Kidney (tissue), 14 donors: ENCODE results near the gene PIK3AP1. TPM values are rescaled to one million over a fixed set of nuclear protein-coding genes. Genes with fewer than 3 reads are reported as not detected.

Experiments used
- DNase-seq, 5 donors: peaks; one replicate each; pipeline ENCODE4 v3.0.0-alpha.2; 2013 to 2020
- FAIRE-seq: peaks from 2 replicates; lab custom pipeline; 2012; peaks lifted over from hg19 to GRCh38; lab: Jason Lieb, UNC
- H3K27ac ChIP-seq, 2 donors: one replicate each; pipeline ENCODE4 v1.7.0; 2013; ENCODE audit warnings: low read depth in 2 of 2, low read length in 2 of 2, inconsistent platforms in 1 of 2
- H3K27me3 ChIP-seq: one replicate; pipeline ENCODE4 v1.7.1; 2013; ENCODE audit warnings: low read length, inconsistent platforms; ENCODE audit not compliant: control insufficient read depth, insufficient read depth
- H3K36me3 ChIP-seq, 3 donors: one replicate each; pipeline versions ENCODE4 v1.7.0 to v1.7.1; 2013; ENCODE audit warnings: low read length in 3 of 3, control low read depth in 1 of 3, inconsistent platforms in 1 of 3; ENCODE audit not compliant: insufficient read depth in 3 of 3, control insufficient read depth in 2 of 3
- H3K4me1 ChIP-seq, 3 donors: one replicate each; pipeline versions ENCODE4 v1.7.0 to v1.7.1; 2013; ENCODE audit warnings: low read length in 3 of 3, inconsistent platforms in 1 of 3, low read depth in 1 of 3; ENCODE audit not compliant: control insufficient read depth in 2 of 3, insufficient read depth in 2 of 3
- H3K4me3 ChIP-seq, 3 donors: one replicate each; pipeline versions ENCODE4 v1.7.0 to v1.8.1; 2013; ENCODE audit warnings: low read length in 3 of 3, control low read depth in 1 of 3, inconsistent platforms in 1 of 3
- H3K9ac ChIP-seq, 3 donors: one replicate each; pipeline versions ENCODE4 v1.7.0 to v1.7.1; 2013; ENCODE audit warnings: low read length in 3 of 3, control low read depth in 1 of 3, inconsistent platforms in 1 of 3
- H3K9me3 ChIP-seq, 3 donors: one replicate each; pipeline versions ENCODE4 v1.7.0 to v1.7.1; 2013; ENCODE audit warnings: low read length in 3 of 3, control low read depth in 1 of 3, inconsistent platforms in 1 of 3; ENCODE audit not compliant: control insufficient read depth in 2 of 3, insufficient read depth in 1 of 3
- intact Hi-C: fragments of 100-400 bp; cut with DNase I; formaldehyde crosslinking; loops from one replicate; pipeline ENCODE4 v1.11.1; 2022
- polyA plus RNA-seq: library from polyadenylated mRNA; stranded (reverse); fragments of 350-450 nt; fragmentation: Illumina TruSeq; extraction: RNeasy Lipid Tissue Mini Kit (QIAGEN cat#74804); gene quantifications from one replicate; pipeline ENCODE4 v1.2.3, GENCODE V29; 2014; ENCODE audit warnings: low read depth, low replicate concordance; ENCODE audit not compliant: insufficient read depth
- total RNA-seq: library from RNA; stranded (reverse); fragmentation: NEBNext Ultra II Directional; extraction: Animal tissue kit (Norgen Biotek cat#: 25700); gene quantifications from one replicate; pipeline ENCODE4 v1.2.1, GENCODE V29; 2021
- TF ChIP-seq, protein P1 (sequence below): IDR thresholded peaks from 3 replicates; pipeline ENCODE4 v1.5.1; 2012; ENCODE audit warnings: mild to moderate bottlenecking, moderate library complexity, borderline replicate concordance; ENCODE audit not compliant: insufficient read depth; ENCODE audit errors: extremely low read depth
- donor health status: control.
- donor health status: control.
- donor health status: control.
- donor health status: control.
- donor health status: control.
- donor health status: DM: yes; HTN: yes; CAD: no.
- donor health status: Normal renal cell carcinoma (clear cell type).

PIK3AP1 gene
- total and polyA plus RNA-seq, 2 donors from 2014 or later = 6.5 to 28.4 TPM

- Histone ChIP-seq H3K9me3 (no peaks in the 10 kb centered on the region), H3K4me3 (no peak overlapping the region), H3K4me1 (no peaks in the 10 kb centered on the region), H3K9ac (no peak overlapping the region), H3K27me3 (no peaks in the 10 kb centered on the region), H3K27ac (no peak overlapping the region), H3K36me3 (no peaks in the 10 kb centered on the region)
- FAIRE-seq (no peak), DNase-seq (peak in 1 of 5 donors; percentile 33)
- intact Hi-C loops = no loop called here
- TF ChIP-seq, protein P1, sequence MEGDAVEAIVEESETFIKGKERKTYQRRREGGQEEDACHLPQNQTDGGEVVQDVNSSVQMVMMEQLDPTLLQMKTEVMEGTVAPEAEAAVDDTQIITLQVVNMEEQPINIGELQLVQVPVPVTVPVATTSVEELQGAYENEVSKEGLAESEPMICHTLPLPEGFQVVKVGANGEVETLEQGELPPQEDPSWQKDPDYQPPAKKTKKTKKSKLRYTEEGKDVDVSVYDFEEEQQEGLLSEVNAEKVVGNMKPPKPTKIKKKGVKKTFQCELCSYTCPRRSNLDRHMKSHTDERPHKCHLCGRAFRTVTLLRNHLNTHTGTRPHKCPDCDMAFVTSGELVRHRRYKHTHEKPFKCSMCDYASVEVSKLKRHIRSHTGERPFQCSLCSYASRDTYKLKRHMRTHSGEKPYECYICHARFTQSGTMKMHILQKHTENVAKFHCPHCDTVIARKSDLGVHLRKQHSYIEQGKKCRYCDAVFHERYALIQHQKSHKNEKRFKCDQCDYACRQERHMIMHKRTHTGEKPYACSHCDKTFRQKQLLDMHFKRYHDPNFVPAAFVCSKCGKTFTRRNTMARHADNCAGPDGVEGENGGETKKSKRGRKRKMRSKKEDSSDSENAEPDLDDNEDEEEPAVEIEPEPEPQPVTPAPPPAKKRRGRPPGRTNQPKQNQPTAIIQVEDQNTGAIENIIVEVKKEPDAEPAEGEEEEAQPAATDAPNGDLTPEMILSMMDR = no peak
Observed at GRCh38 chr10:96663797-96664196, 56.5 kb downstream of the PIK3AP1 start.

GRCh38 chr10:96661632-96662031 is 58.7 kb downstream of the PIK3AP1 start:
- FAIRE-seq (no peak), DNase-seq (no peak)
- no peaks in the 10 kb centered on the region for H3K27me3 ChIP-seq
- intact Hi-C loops = no loop called here
- TF ChIP-seq, protein P1 = no peak
- no peaks in the 10 kb centered on the region for H3K4me1 ChIP-seq
- no peaks in the 10 kb centered on the region for H3K36me3 ChIP-seq
- H3K4me3 ChIP-seq = no peak overlapping the region
- no peak overlapping the region for H3K27ac ChIP-seq
- H3K9me3 ChIP-seq = no peaks in the 10 kb centered on the region
- H3K9ac ChIP-seq = no peak overlapping the region

- H3K27ac ChIP-seq = no peak overlapping the region
- no peak overlapping the region for H3K4me3 ChIP-seq
- DNase-seq (no peak), FAIRE-seq (no peak)
- no peaks in the 10 kb centered on the region for H3K27me3 ChIP-seq
- TF ChIP-seq, protein P1 = no peak
- intact Hi-C loops = no loop called here
- no peaks in the 10 kb centered on the region for H3K9me3 ChIP-seq
- H3K9ac ChIP-seq = no peak overlapping the region
- H3K4me1 ChIP-seq = no peaks in the 10 kb centered on the region
- H3K36me3 ChIP-seq = no peaks in the 10 kb centered on the region
Observed at GRCh38 chr10:96660297-96660696, 60.0 kb downstream of the PIK3AP1 start.

- H3K27ac ChIP-seq = no peak overlapping the region
- FAIRE-seq = no peak
- TF ChIP-seq, protein P1 = no peak
Observed at GRCh38 chr10:96658844-96659243, 61.5 kb downstream of the PIK3AP1 start.

More at GRCh38 chr10:96658844-96659243, 61.5 kb downstream of the PIK3AP1 start:
- Histone ChIP-seq H3K4me1 (no peaks in the 10 kb centered on the region), H3K9me3 (no peaks in the 10 kb centered on the region), H3K36me3 (no peaks in the 10 kb centered on the region), H3K4me3 (no peak overlapping the region), H3K9ac (no peak overlapping the region), H3K27me3 (no peaks in the 10 kb centered on the region)
- DNase-seq = no peak
- intact Hi-C loops = no loop called here
